GM12801 (cell line): ENCODE measurements around the gene SPTBN5.

Experiments
- TF ChIP-seq, protein P1 (sequence below): IDR thresholded peaks from one replicate; pipeline ENCODE4 v1.5.1; 2011; ENCODE audit warnings: control low read depth; ENCODE audit not compliant: insufficient read length; ENCODE audit errors: extremely low read depth

Gene SPTBN5

DNA sequence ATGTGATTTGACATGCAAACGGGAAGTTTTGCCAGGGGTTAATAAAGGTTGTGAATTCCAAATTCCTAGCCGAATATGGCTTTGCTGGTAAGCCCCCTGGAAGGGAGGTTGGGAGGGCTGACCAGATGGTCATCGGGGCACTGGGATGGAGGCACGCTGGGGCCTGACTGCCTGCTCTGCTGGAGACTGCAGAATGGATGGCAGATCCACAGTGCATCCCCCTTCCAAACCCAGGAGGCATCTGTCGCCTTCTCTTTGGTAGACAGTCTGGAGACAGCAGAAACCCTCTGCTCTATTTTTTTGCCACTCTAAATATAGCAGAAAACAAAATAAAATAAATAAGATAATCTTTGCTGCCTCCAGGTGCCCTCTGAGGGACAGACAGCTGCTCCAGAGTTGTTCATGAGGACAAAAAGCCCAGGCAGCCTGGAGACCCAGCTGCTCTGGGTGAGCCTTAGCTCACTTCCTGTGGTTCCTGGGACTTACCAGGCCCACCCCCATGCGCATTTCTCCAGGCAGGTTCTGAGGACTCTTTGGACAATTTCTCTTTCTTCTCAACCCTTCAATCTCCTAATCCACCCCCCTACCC lies 6.1 kb upstream of the SPTBN5 start:
- TF ChIP-seq, protein P1, sequence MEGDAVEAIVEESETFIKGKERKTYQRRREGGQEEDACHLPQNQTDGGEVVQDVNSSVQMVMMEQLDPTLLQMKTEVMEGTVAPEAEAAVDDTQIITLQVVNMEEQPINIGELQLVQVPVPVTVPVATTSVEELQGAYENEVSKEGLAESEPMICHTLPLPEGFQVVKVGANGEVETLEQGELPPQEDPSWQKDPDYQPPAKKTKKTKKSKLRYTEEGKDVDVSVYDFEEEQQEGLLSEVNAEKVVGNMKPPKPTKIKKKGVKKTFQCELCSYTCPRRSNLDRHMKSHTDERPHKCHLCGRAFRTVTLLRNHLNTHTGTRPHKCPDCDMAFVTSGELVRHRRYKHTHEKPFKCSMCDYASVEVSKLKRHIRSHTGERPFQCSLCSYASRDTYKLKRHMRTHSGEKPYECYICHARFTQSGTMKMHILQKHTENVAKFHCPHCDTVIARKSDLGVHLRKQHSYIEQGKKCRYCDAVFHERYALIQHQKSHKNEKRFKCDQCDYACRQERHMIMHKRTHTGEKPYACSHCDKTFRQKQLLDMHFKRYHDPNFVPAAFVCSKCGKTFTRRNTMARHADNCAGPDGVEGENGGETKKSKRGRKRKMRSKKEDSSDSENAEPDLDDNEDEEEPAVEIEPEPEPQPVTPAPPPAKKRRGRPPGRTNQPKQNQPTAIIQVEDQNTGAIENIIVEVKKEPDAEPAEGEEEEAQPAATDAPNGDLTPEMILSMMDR: no peak

DNA sequence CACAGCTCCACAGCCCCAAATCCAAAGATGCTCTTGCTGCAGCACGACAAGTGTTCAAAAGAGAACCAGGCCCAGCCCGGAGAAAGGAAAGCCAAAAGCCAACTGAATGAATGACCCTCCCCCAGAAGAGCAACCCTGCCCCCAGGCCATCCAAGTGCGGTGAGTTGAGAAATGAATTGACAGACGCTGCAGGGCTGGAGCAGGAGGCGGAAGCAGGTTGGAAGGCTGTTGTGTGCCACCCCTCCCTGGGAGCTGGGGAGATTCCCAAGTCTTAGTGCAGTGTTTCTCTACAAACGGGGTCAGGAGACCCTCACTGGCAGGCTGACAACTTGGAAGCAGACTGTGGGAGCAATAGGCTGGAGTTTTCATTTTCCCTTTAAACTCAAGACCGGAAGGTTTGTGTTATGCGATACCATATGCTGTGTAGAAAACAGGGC lies 3.5 kb upstream of the SPTBN5 start:
- TF ChIP-seq, protein P1: no peak

DNA sequence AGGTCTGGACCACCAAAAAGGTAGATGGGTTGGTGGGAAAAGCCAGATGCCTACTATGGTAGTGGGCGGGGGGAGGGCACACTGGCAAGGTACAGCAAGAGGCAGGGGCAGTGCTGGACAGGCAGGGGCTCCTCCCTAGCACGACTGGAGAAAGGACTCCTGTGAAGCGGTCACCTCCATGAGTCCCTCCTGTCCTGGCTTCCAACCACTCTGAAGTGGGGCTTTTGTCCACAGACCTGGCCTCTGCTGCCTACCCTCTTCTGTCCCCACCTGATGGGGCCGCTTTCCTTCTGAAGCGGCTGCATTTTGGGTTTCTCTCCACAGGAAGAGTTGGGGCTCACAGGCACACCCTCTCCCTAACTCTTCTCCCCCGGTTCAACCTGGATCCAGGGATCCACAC lies 2.7 kb upstream of the SPTBN5 start:
- TF ChIP-seq, protein P1: no peak

DNA sequence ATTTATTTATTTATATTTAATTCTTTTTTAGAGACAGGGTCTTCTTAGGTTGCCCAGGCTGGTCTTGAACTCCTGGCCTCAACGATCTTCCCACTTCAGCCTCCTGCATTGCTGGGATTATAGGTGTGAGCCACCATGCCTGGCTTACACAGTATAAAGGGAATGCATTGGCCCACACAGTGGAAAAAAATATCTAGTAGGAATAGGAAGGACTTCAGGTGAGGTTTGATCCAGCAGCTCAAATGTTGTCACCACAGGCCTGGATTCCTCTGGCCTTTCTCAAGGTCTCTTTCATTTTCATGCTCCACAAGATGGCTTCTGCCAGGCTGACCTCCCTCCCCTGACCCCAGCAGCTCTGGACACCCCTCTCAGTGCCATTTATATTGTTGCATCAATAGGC lies 2.1 kb upstream of the SPTBN5 start:
- TF ChIP-seq, protein P1: no peak

DNA sequence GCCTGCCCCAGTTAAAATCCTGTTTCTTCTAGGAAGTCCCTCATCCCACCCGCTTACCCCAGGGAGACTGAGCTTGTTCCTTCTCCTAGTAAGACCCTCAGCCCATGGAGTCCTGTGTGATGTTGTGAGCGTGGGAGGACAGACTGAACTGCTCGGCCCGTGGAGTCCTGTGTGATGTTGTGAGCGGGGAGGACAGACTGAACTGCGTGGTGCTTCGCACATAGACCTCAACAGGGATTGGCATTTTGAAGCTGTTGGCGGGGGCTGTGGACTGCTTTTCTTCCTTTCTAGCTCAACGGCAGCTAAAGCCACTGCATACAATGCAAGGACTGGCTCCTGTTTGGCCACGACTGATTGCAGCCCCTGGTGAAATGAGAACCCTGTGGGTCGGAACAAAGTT lies 1.6 kb upstream of the SPTBN5 start:
- TF ChIP-seq, protein P1: no peak

DNA sequence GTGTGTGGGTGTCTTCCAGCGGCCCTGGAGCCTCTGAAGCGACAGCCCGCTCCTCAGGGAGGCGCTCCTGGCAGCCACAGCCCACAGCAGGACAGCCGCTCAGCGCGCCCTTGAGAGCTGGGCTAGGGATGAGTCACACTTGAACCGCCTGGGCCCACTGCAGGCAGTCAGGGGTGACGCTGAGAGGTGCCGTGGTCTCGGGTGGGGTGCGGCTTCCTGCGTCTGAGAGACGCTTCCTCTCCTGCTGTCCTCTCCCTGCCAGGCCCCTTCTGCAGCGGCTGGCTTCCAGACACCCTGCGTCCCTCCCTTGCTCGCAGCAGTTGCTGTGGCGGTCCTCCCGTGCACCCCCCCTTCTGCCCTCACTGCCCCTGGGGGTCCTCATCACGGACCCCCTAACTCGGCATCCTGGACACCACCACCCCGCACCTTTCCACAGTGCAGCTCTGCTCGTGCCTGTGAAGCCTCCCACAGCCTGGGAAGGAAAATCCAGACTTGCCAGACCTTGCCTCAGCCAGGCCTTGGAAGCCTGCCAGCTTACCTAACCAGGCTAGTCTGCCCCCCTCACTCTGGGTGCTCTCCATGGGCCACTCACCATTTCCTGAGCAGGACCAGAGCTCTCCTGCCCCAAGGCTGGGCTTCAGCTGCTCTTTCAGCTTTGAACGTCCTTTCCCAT lies 1.1 kb upstream of the SPTBN5 start:
- TF ChIP-seq, protein P1: no peak

DNA sequence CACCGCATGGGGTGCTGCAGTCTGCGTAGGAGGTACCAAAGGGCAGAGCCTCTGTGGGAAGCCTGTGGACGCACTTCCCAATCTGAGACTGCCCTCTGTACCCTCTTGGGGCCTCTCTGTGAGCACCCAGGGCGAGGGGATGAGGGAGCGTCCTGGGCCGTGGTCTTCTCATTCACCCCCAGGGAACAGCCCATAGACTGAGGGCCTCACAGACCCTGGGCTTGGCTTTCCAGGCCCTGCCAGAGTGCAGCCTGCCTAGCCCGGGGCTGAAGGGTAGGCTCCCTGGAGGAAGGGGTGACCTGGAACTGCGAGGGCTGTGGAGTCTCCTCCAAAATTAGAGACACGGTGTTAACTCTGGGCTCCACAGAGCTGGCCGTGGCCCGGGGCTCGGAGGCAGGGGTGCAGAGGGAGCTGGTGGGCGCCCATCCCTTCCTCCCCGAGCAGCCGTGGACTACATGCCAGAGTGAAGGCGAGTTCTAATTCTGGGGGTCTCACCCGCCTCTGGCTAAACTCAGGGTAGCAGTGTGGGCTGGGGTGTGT lies 468 bp upstream of the SPTBN5 start:
- TF ChIP-seq, protein P1: no peak
